CMK (cell line): ENCODE measurements around the gene IFRD1.

Experiments used
- DNase-seq: peaks from one replicate; pipeline ENCODE4 v3.0.0-alpha.2; 2010; ENCODE audit warnings: low read depth

Gene IFRD1, protein sequence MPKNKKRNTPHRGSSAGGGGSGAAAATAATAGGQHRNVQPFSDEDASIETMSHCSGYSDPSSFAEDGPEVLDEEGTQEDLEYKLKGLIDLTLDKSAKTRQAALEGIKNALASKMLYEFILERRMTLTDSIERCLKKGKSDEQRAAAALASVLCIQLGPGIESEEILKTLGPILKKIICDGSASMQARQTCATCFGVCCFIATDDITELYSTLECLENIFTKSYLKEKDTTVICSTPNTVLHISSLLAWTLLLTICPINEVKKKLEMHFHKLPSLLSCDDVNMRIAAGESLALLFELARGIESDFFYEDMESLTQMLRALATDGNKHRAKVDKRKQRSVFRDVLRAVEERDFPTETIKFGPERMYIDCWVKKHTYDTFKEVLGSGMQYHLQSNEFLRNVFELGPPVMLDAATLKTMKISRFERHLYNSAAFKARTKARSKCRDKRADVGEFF

GRCh38 chr7:112449902-112450806 lies at the start of gene IFRD1:
Gene IFRD1 (plus strand): TSS chr7:112450460. CDS start chr7:112450689, 229 bp downstream.
- DNase-seq: peak; percentile 93

- DNase-seq: no peak
Measured at GRCh38 chr7:112404321-112404720, 45.9 kb upstream of the IFRD1 start.

DNA sequence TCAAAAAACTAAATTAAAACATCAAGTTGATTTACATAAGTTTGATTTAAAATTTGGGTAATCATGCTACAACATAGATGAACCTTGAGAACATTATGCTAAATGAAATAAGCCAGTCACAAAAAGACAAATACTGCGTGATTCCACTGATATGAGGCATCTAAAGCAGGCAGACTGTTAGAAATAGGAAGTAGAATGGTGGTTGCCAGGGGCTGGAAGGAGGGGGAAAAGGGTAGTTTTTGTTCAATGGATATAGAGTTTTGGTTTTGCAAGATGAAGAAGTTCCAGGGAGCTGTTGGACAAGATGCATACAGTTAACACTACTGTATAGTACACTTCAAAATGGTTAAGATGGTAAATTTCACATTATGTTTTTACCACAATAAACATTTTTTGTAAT lies 45.0 kb upstream of the IFRD1 start:
- DNase-seq: no peak

DNA sequence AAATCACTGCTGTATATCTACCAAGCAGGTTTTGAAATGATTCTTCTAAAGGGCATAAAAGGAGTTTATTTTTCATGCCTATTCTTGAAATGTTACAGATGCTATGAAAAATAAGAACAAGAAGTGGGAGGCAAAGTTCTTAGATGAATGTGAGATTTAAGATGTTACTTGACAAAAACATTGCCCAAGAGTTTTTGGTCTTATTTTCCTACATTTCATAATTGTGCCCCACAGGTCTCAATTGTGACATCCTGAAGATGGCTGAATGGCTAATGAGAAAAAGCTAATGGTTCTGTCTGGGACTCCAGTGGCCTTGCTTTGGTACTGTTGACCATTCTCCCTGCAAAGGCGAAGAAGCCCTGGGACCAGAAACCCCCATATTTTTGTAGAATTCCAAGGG lies 43.0 kb upstream of the IFRD1 start:
- DNase-seq: no peak

GRCh38 chr7:112410092-112410491 lies 40.2 kb upstream of the IFRD1 start:
- DNase-seq: no peak

DNA sequence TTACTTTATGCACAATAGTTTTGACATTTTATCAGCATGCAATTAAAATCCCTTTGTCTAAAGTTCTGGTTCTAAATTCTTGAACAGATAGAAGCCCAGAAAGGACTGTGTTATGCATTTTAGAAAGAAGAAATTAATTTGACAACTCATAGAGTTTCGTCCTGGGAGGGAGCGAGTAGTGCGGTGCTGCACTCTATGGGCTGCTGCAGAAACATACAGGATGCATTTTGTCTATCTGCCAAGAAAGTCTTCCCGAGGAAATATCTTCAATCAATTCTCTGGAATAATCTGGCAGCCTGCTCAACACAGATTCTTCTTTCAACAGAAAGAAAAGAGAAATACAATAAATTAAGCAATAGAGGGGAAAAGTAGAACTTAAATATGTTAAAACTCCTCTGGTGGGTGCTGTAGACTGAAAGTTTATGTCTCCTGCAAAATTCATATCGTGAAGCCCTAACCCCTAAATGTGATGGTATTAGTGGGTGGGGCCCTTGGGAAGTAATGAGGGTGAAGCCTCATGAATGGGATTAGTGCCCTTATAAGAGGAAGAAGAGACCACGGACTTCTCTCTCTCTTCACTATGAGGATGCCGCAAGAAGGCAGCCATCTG lies 39.0 kb upstream of the IFRD1 start:
- no peak for DNase-seq

- no peak for DNase-seq
Measured at GRCh38 chr7:112414855-112415490, 35.3 kb upstream of the IFRD1 start.

GRCh38 chr7:112416127-112416526 lies 34.1 kb upstream of the IFRD1 start:
- no peak for DNase-seq

DNA sequence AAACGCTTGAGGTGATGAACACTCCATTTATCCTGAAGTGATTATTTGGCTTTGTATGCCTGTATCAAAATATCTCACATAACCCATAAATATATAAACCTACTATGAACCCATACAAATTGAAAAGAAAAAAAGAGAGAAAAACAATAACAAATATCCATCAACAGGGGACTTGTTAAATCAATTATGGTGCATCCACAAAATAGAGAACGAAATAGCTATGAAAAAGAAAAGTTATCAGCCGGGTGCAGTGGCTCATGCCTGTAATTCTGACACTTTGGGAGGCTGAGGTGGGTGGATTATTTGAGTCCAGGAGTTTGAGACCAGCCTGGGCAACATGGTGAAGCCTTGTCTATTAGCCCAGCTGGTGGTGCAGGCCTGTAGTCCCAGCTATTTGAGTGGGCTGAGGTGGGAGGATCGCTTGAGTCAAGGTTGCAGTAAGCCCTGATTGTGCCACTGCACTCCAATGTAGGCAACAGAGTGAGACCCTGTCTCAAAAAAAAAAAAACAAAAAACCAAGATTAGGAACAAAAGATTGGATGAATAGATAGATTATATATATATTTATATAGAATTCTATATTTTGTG lies 30.6 kb upstream of the IFRD1 start:
- DNase-seq: no peak

- no peak for DNase-seq
Measured at GRCh38 chr7:112420236-112420861, 29.9 kb upstream of the IFRD1 start.

- DNase-seq: no peak
Measured at GRCh38 chr7:112421666-112422486, 28.4 kb upstream of the IFRD1 start.

- DNase-seq: peak; percentile 64
Measured at GRCh38 chr7:112422842-112423496, 27.3 kb upstream of the IFRD1 start.

GRCh38 chr7:112423987-112424386 lies 26.3 kb upstream of the IFRD1 start:
- DNase-seq: no peak

DNA sequence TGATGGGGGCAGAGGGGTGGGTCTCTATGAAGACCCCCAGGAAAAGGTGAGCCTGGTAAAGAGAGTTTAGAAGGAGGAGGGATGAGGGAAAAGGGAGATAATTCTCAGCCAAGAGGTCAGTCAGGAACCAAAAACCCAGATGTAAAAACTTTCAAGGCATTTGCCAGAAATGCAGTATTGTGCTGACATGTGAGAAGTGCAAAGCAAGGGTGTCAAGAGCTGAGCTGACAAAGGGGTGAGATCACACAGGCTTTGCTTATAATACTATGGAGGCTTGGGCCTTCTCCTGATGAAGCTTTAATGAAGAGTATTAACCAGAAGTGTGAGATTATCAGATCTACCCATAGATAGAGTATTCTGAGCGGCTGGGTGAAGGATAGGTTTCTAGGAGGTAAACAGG lies 22.3 kb upstream of the IFRD1 start:
- DNase-seq: no peak

- DNase-seq: no peak
Measured at GRCh38 chr7:112428715-112429114, 21.5 kb upstream of the IFRD1 start.

DNA sequence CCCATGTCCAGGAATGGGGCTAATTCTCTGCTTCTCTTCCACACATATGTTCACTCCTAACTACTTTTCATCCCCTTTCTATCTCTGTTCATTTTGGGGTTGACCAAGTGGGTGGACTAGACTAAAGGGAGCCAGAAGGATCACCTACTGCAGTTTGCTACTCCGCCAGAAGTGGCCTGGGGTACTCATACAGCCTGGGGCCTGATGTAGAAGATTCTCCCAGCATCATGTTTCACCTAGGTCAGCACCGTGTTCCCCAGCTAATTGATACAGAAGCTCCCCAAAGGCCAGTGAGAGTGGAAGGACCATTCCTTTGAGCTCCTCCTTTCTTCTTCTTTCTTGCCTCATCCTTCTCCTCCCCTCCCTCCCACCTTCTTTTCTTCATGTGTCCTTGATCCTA lies 19.6 kb upstream of the IFRD1 start:
- no peak for DNase-seq

- no peak for DNase-seq
Measured at GRCh38 chr7:112431803-112432202, 18.5 kb upstream of the IFRD1 start.

DNA sequence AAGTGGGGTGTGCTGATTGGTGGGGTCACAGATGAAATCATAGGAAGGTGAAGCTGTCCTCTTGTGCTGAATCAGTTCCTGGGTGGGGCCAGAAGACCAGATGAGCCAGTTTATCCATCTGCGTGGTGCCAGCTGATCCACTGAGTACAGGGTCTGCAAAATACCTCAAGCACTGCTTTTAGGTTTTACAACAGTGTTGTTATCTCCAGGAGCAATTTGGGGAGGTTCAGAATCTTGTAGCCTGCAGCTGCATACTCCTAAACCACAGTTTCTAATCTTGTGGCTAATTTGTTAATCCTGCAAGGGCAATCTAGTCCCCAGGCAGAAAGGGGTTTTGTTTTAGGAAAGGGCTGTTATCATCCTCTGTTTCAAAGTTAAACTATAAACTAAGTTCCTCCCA lies 17.0 kb upstream of the IFRD1 start:
- no peak for DNase-seq

DNA sequence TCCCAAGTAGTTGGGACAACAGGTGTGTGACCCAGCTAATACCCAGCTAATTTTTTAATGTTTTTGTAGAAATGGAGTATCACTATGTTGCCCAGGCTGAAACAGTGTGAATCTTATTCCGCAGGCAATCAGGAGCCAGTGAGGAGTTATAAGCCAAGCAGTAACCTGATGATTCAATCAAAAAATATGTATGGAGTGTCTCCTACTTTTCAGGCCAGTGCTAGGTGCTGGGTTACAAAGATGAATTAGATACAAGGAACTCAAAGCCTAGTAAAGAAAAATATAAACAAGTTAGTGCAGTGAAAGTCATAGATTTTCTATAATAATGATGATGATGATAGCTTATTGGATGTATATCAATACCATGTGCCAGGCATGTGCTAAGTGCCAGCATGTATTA lies 13.2 kb upstream of the IFRD1 start:
- no peak for DNase-seq

DNA sequence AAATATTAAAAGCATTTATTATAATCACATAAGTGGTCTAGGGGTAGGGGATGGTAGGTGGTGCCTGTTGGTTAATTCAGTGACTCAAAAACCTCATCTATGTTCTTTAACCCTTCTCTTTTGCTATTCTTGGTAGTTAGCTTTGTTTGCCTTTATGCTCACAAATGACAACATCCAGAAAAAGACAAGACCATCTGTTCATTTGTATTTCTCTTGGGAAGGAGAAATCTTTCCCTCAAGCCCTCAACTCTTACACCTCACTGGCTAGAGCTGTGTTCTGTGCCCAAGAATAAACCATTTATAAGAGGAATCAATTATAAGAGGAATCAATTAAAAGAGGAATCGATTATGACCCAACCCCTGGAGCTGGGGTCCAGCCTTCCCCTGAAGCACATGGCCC lies 10.8 kb upstream of the IFRD1 start:
- DNase-seq: no peak
